Ascending aorta (tissue), 2 donors: ENCODE results near the gene SNRNP25. TPM values are rescaled to one million over a fixed set of nuclear protein-coding genes. Genes with fewer than 3 reads are reported as not detected.

Experiments used
- DNase-seq, 2 donors: peaks; one replicate each; pipeline ENCODE4 v3.0.0-alpha.2; 2019; ENCODE audit warnings: low spot score in 2 of 2
- H3K27ac ChIP-seq, 2 donors: fragments of 200-600 bp; sonication (generic); one replicate each; pipeline ENCODE4 v1.5.1; 2016 to 2017; ENCODE audit warnings: mild to moderate bottlenecking in 1 of 2
- H3K27me3 ChIP-seq: fragments of 200-600 bp; sonication (generic); one replicate; pipeline ENCODE4 v1.5.1; 2017
- H3K36me3 ChIP-seq, 2 donors: fragments of 200-600 bp; sonication (generic); one replicate each; pipeline ENCODE4 v1.5.1; 2016
- H3K4me1 ChIP-seq, 2 donors: fragments of 200-600 bp; sonication (generic); one replicate each; pipeline ENCODE4 v1.5.1; 2016 to 2017; ENCODE audit warnings: mild to moderate bottlenecking in 1 of 2
- H3K4me3 ChIP-seq, 2 donors: fragments of 200-600 bp; sonication (generic); one replicate each; pipeline ENCODE4 v1.5.1; 2016 to 2017; ENCODE audit warnings: mild to moderate bottlenecking in 1 of 2
- H3K9me3 ChIP-seq, 2 donors: fragments of 200-600 bp; sonication (generic); one replicate each; pipeline ENCODE4 v1.5.1; 2016
- intact Hi-C: fragments of 100-400 bp; cut with DNase I; formaldehyde crosslinking; loops from one replicate; pipeline ENCODE4 v1.15.1; 2023
- total RNA-seq: library from RNA; depleted of rRNA; stranded (reverse); fragments of >200 nt; gene quantifications from one replicate; pipeline ENCODE4 v1.1.0, GENCODE V29; 2016
- TF ChIP-seq, protein P1 (sequence below), 3 experiments: fragments of 200-600 bp in 2 of 3; fragments of 450-650 bp in 1 of 3; sonication (generic) in 2 of 3; IDR thresholded peaks; one replicate each; pipeline ENCODE4 v1.5.1; 2016 to 2019; ENCODE audit warnings: antibody characterized with exemption in 3 of 3, mild to moderate bottlenecking in 1 of 3, moderate library complexity in 1 of 3

SNRNP25 gene
- total RNA-seq, 1 donor from 2014 or later: not detected

DNA sequence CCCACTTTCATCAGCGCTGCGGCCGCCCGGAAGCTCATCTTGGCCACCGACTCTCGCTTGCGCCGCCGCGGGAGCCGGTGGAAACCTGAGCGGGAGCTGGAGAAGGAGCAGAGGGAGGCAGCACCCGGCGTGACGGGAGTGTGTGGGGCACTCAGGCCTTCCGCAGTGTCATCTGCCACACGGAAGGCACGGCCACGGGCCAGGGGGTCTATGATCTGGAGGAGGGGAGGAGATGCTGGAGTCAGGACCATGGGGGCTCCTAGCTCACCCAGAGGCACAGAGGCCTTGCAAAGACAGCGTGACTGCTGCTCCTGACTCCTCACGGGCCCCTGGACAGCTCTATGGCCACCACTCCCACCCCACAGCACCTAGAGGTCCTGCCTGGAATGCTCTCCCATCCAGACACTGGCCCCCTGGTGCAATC is 9.4 kb downstream of the SNRNP25 start:
- no peaks in the 10 kb centered on the region for H3K9me3 ChIP-seq
- TF ChIP-seq, protein P1, sequence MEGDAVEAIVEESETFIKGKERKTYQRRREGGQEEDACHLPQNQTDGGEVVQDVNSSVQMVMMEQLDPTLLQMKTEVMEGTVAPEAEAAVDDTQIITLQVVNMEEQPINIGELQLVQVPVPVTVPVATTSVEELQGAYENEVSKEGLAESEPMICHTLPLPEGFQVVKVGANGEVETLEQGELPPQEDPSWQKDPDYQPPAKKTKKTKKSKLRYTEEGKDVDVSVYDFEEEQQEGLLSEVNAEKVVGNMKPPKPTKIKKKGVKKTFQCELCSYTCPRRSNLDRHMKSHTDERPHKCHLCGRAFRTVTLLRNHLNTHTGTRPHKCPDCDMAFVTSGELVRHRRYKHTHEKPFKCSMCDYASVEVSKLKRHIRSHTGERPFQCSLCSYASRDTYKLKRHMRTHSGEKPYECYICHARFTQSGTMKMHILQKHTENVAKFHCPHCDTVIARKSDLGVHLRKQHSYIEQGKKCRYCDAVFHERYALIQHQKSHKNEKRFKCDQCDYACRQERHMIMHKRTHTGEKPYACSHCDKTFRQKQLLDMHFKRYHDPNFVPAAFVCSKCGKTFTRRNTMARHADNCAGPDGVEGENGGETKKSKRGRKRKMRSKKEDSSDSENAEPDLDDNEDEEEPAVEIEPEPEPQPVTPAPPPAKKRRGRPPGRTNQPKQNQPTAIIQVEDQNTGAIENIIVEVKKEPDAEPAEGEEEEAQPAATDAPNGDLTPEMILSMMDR (IDR thresholded peaks at IDR 0.05): no peak
- no peak overlapping the region for H3K27ac ChIP-seq
- no peak overlapping the region for H3K4me3 ChIP-seq
- peaks cover 69 to 70% of the 10 kb centered on the region in 2 donors for H3K36me3 ChIP-seq
- DNase-seq: no peak
- peaks cover 10 to 22% of the 10 kb centered on the region in 2 donors for H3K4me1 ChIP-seq
- H3K27me3 ChIP-seq: no peaks in the 10 kb centered on the region
- intact Hi-C loops: no loop called here

DNA sequence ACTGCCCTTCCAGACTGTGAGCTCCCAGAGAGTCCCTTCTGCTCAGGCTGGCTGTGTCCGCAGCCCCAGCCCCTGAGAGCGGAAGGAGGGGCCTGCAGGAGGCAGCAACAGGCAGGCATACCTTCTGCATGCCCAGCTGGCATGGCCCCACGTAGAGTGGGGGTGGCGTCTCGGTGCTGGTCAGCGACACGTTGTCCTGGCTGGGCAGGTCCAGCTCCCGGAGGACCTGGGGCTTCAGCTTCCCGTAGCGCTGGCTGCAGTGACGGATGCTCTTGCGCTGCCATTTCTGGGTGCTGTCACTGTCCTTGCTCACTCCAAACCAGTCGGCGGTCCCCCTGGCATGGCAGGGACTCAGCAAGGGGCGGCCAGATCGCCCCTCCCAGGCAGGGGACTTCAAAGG is 9.8 kb downstream of the SNRNP25 start:
- DNase-seq: no peak
- Histone ChIP-seq H3K9me3 (no peaks in the 10 kb centered on the region), H3K4me3 (no peak overlapping the region), H3K27me3 (no peaks in the 10 kb centered on the region), H3K36me3 (peaks cover 65% of the 10 kb centered on the region in 2 donors), H3K4me1 (peaks cover 10 to 27% of the 10 kb centered on the region in 2 donors), H3K27ac (no peak overlapping the region)
- TF ChIP-seq, protein P1 (IDR thresholded peaks at IDR 0.05): no peak
- intact Hi-C loops: no loop called here

DNA sequence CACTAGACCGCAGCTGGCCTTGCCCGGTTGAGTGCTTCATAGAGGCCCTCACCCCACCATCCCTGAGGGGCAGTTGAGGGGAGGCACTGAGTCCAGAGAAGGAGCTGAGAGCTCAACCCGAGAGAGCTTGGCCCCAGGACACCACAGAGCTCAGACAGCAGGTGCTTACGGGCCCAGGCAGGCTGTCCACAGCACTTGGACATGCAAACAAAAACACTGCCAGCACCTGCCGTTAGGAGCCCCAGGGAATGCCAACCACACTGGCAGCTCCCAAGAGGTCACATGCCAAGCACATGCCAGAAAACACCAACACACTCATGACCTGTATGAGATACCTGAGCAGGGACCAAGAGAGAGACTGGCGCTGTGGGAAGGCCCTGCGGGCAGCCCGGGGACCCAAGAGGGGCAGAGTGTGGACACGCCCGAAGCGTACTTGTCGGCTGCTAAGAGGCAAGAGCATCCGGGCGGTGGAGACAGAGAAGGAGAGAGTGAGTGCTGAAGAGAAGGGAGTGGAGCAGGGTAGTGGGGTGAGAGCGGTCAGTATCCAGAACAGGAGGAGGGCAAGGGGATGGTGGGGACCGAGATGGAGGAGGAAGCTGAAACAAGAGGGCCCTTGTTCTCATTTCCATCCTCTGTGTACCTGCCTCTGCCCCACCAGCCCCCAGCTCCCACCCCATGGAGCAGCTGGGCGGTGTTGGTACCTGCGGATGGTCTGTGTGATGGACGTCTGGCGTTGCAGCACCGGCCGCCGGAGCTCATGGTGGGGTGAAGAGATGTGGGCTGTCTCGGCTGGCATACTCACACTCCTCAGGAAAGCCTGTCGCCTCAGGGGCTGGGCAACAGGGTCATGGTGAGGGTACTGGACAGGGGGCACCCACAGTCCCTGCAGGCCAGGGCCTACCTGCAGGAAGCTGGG is 10.6 kb downstream of the SNRNP25 start:
- no peak for DNase-seq
- Histone ChIP-seq H3K9me3 (no peaks in the 10 kb centered on the region), H3K27ac (peak overlapping the region in 1 of 2 donors; percentile 19), H3K4me3 (no peak overlapping the region), H3K27me3 (no peaks in the 10 kb centered on the region), H3K36me3 (peaks cover 57% of the 10 kb centered on the region in 2 donors), H3K4me1 (peaks cover 10 to 34% of the 10 kb centered on the region in 2 donors)
- TF ChIP-seq, protein P1 (IDR thresholded peaks at IDR 0.05): no peak
- intact Hi-C loops: no loop called here

DNA sequence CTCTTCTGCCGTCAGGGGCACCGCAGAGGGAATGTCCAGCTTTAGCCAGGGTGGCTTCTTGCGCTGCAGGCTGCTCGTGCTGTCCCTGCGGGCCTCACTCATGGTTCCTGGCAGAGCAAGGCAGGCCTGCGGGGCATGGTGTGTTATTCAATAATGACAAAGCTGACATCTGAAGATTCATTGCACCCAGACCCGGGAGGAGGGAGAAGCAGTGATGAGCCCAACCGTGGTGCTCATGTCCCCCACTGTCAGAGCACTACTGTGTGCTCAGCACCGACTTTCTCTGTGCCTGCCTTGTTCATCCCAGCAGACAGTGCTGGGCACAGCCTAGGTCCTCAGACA is 11.3 kb downstream of the SNRNP25 start:
- intact Hi-C loops: loop anchor here (1.0 kb wide), 1 partner anchor 32 kb away; no protein-coding TSS in a partner anchor
- Histone ChIP-seq H3K4me1 (peaks cover 12 to 40% of the 10 kb centered on the region in 2 donors), H3K36me3 (peaks cover 50 to 51% of the 10 kb centered on the region in 2 donors), H3K4me3 (no peak overlapping the region), H3K9me3 (no peaks in the 10 kb centered on the region), H3K27me3 (no peaks in the 10 kb centered on the region), H3K27ac (no peak overlapping the region)
- no peak for DNase-seq
- TF ChIP-seq, protein P1 (IDR thresholded peaks at IDR 0.05): no peak

DNA sequence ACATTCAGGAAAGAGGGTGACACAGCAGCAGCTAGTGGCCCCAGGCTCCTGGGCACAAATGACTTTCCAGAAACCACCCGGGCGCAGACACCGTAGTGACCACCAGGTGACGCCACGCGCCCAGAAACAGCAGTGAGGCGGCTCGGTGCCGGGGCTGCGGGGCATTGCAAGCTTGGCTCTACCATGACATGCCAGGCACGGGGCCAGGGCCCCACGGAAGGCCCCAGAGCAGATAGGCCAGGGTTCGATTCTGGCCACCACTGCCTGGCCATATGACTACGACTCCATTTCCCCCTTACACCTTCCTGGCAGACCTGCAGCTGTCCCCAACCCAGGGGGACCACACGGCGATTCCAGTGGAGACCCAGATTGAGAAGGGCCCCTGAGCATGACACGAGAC is 12.1 kb downstream of the SNRNP25 start:
- Histone ChIP-seq H3K27ac (peak overlapping the region in 1 of 2 donors; percentile 41), H3K4me3 (no peak overlapping the region), H3K9me3 (no peaks in the 10 kb centered on the region), H3K27me3 (no peaks in the 10 kb centered on the region), H3K36me3 (peaks cover 42% of the 10 kb centered on the region in 2 donors), H3K4me1 (peaks cover 13 to 49% of the 10 kb centered on the region in 2 donors)
- DNase-seq: peak in 1 of 2 donors; percentile 91
- TF ChIP-seq, protein P1 (IDR thresholded peaks at IDR 0.05): peak; percentile 90 to 99 (median 94)
- intact Hi-C loops: loop anchor here (1.0 kb wide), 1 partner anchor 32 kb away; no protein-coding TSS in a partner anchor
